Endothelial cell of umbilical vein (primary cell): Measurements from ENCODE around the gene NFATC2. TPM values are rescaled to one million over a fixed set of nuclear protein-coding genes. Genes with fewer than 3 reads are reported as not detected.

Experiments
- BruUV-seq: library from RNA; stranded (reverse); fragments of 400-500 nt; replicated peaks from 2 replicates; lab custom pipeline; 2021; lab: Mats Ljungman, UMichigan
- CTCF ChIA-PET: fragments of 300-600, 350-600 bp; sonication (Branson Sonifier 250); formaldehyde crosslinking; loops from one replicate; lab custom pipeline; 2021; ENCODE audit warnings: antibody characterized with exemption, inconsistent platforms; lab: Charles Lee
- POLR2A ChIA-PET: fragments of 300-600, 350-600 bp; sonication (Branson Sonifier 250); formaldehyde crosslinking; loops from one replicate; lab custom pipeline; 2021; ENCODE audit warnings: antibody characterized with exemption, inconsistent platforms; lab: Charles Lee
- DNase-seq: peaks from one replicate; pipeline ENCODE4 v3.0.0-alpha.2; 2011; ENCODE audit warnings: low read depth, low spot score
- FAIRE-seq: peaks from 2 replicates; lab custom pipeline; 2011; peaks lifted over from hg19 to GRCh38; lab: Jason Lieb, UNC
- H2AFZ ChIP-seq: 2 replicates; pipeline ENCODE4 v1.6.0; 2012; ENCODE audit warnings: low read depth, low read length, control low read depth, inconsistent platforms
- H3K27ac ChIP-seq: 2 replicates; pipeline ENCODE4 v1.5.1; 2011; ENCODE audit warnings: low read depth, mild to moderate bottlenecking, control low read depth, low read length, moderate library complexity; ENCODE audit not compliant: insufficient read depth
- H3K27me3 ChIP-seq, 2 experiments: 2 replicates each; pipeline versions ENCODE4 v1.6.0 to v1.6.1; 2011; ENCODE audit warnings: low read length in 2 of 2, mixed read lengths in 1 of 2; ENCODE audit not compliant: control insufficient read depth in 2 of 2, insufficient read depth in 2 of 2
- H3K36me3 ChIP-seq, 2 experiments: 2 replicates in 1 of 2; 3 replicates in 1 of 2; pipeline ENCODE4 v1.5.1; 2011; ENCODE audit warnings: low read length in 2 of 2, mild to moderate bottlenecking in 1 of 2, moderate library complexity in 1 of 2; ENCODE audit not compliant: control insufficient read depth in 2 of 2, insufficient read depth in 2 of 2; ENCODE audit errors: extremely low read depth in 1 of 2
- H3K4me1 ChIP-seq: 3 replicates; pipeline ENCODE4 v1.5.1; 2011; ENCODE audit warnings: mild to moderate bottlenecking, low read length; ENCODE audit not compliant: control insufficient read depth, insufficient read depth; ENCODE audit errors: extremely low read depth
- H3K4me2 ChIP-seq: 2 replicates; pipeline ENCODE4 v1.6.1; 2011; ENCODE audit warnings: low read length, control low read depth, mixed read lengths; ENCODE audit not compliant: insufficient read depth
- H3K4me3 ChIP-seq, 3 experiments: fragments of 200-600 bp in 1 of 3; sonication (generic), shearing (Covaris generic) in 1 of 3; replicated peaks in 1 of 3; 2 replicates each; pipeline ENCODE4 v1.5.1; 2011 to 2016; ENCODE audit warnings: control low read depth in 3 of 3, low read length in 3 of 3, mild to moderate bottlenecking in 2 of 3, inconsistent platforms in 1 of 3, low read depth in 1 of 3, moderate library complexity in 1 of 3; ENCODE audit not compliant: insufficient read depth in 1 of 3
- H3K79me2 ChIP-seq: 2 replicates; pipeline ENCODE4 v1.6.0; 2012; ENCODE audit warnings: low read length, inconsistent platforms; ENCODE audit not compliant: control insufficient read depth, insufficient read depth
- H3K9ac ChIP-seq: replicated peaks from 2 replicates; pipeline ENCODE3; 2011; ENCODE audit warnings: low read length, control low read depth; ENCODE audit not compliant: insufficient read depth; ENCODE audit errors: extremely low read depth
- H3K9me1 ChIP-seq: replicated peaks from 3 replicates; pipeline ENCODE4 v1.6.0; 2011; ENCODE audit warnings: mild to moderate bottlenecking, low read length; ENCODE audit not compliant: control insufficient read depth, insufficient read depth; ENCODE audit errors: extremely low read depth
- H3K9me3 ChIP-seq: replicated peaks from 2 replicates; pipeline ENCODE4 v1.5.1; 2012; ENCODE audit warnings: low read length, inconsistent platforms; ENCODE audit not compliant: control insufficient read depth, insufficient read depth
- H4K20me1 ChIP-seq: replicated peaks from 2 replicates; pipeline ENCODE3; 2011; ENCODE audit warnings: mild to moderate bottlenecking, low read length; ENCODE audit not compliant: control insufficient read depth, insufficient read depth; ENCODE audit errors: extremely low read depth
- MYC ChIP-seq: IDR thresholded peaks from one replicate; pipeline ENCODE4 v1.6.1; 2011; ENCODE audit warnings: mild to moderate bottlenecking, low read depth, low read length
- POLR2A ChIP-seq: IDR thresholded peaks from 2 replicates; pipeline ENCODE4 v1.6.1; 2012; ENCODE audit warnings: low read depth, mild to moderate bottlenecking, control low read depth, low read length
- dilution Hi-C: fragments of 300-500 bp; cut with MboI; formaldehyde crosslinking; loops from one replicate; pipeline ENCODE4 v1.15.0; 2019; ENCODE audit warnings: low sequenced_read_pairs; ENCODE audit not compliant: extremely low pct_ligation_motif_present
- intact Hi-C: fragments of 100-400 bp; cut with micrococcal nuclease; formaldehyde crosslinking; loops from one replicate; pipeline ENCODE4 v1.10.0; 2022
- polyA plus RNA-seq, 4 experiments: library from polyadenylated mRNA; depleted of rRNA in 3 of 4; stranded (reverse) in 3 of 4; unstranded in 1 of 4; fragments of >200 nt; gene quantifications; 2 replicates each; pipeline versions ENCODE4 v1.2.1 to v1.2.3, GENCODE V29; 2011 to 2012; ENCODE audit warnings: missing spikeins in 1 of 4
- total RNA-seq: library from RNA; stranded (reverse); gene quantifications from 2 replicates; pipeline ENCODE4 v1.2.3, GENCODE V29; 2021
- TF ChIP-seq, protein P1 (sequence below), 2 donors: IDR thresholded peaks; 1 replicate in 1 of 2; 2 replicates in 1 of 2; pipeline ENCODE4 v1.5.1; 2011; ENCODE audit warnings: low read length in 2 of 2, mild to moderate bottlenecking in 2 of 2, moderate library complexity in 2 of 2, control low read depth in 1 of 2, inconsistent platforms in 1 of 2, low read depth in 1 of 2; ENCODE audit not compliant: insufficient read depth in 1 of 2; ENCODE audit errors: extremely low read depth in 1 of 2

NFATC2 gene
- total and polyA plus RNA-seq, 2 donors (not counting 3 experiments of a cell fraction or from before 2014, with no cell fraction given): 3.1 to 13.0 TPM

DNA sequence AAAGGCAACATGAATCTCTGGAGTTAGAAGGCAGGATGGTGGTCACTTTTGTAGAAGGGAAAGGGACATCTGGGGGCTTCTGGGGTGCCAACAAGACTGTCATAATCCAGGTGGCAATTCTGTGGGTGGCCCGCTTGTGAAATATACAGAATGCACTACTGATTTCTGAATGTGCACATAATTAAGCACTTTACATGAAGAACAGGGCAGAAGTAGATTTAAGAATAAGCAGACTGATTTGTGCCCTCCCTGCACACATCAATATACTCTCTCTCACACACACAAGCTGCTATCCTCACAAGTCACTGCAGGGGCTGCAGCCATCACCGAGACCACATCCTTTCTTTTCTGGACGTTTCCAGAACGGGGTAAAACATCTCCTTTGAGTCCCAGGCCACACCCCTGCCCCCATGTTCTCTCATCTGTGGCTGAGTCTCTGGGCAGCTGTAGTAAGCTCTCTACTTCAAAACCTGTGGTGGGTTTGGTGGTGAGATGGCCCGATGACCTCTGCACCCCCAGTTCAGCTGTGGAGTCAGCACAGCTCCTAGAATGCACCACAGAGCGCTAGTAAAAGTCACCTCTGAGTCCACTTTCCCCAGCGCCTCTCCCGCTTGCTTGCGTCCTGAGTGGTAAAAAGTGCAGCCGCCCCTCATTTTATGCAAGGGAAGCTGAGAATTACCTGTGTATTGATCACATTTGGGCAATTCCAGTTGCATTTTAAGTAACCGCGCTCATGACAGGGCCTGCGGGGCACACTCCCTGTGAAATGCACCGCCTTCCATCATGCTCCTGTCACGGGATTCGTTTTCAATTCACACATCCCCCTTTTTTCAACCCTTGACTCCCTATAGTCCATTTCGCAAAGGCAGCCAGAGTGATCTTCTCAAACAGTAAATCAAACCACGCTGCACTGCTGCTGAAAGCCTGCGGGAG is 115.5 kb downstream of the NFATC2 start:
- ChIA-PET CTCF (no interaction called here), POLR2A (no interaction called here)
- intact Hi-C loops: no loop called here
- BruUV-seq: no TSS peak
- Histone ChIP-seq H3K9me3 (no peaks in the 10 kb centered on the region), H3K27ac (no peak overlapping the region), H3K36me3 (peaks cover 0 to 3% of the 10 kb centered on the region in 2 experiments), H3K9me1 (no peaks in the 10 kb centered on the region), H3K9ac (no peak overlapping the region), H2AFZ (no peak overlapping the region), H3K27me3 (no peaks in the 10 kb centered on the region), H3K4me2 (no peak overlapping the region), H3K4me3 (no peak overlapping the region), H4K20me1 (no peaks in the 10 kb centered on the region), H3K79me2 (no peaks in the 10 kb centered on the region), H3K4me1 (peaks cover 14% of the 10 kb centered on the region)
- no peak for TF ChIP-seq MYC
- DNase-seq (no peak), FAIRE-seq (no peak)
- dilution Hi-C loops: no loop called here

DNA sequence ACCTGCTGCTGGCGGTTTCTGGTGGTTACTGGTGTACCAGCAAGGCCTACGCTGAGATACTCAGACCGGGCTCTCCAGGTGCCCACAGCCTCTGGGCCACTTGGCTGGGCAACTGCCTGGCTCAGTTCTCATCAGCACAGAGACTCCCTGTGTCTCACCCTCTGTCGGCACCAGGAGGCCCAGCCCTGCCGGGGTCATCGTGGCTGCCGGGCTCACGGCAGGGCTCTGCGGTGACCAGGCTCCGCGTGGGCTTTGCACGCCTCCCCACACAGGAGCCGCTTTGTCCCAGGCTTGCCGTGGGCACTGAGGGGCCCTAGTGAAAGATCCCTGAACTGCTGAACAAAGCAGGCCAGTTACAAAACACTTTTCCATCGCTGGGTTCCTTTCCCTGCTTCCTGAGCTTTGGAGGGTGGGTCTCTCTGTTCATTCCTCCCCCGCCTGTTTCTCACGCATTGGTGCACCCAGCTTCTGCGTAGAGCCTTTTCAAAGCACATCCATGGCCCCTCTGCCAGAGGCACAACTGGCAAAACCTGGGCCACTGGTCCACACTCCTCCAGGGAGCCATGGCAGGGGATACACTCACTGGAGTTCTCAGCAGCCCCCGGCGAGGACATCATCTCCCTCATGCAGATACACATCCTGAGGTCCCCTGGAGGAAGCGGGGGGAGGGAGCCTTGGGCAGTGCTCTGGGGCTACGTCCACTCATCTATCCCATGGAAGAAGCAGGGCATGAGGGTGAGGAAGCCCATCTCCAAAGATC is 117.0 kb downstream of the NFATC2 start:
- H3K9me1 ChIP-seq: no peaks in the 10 kb centered on the region
- no peak overlapping the region for H3K9ac ChIP-seq
- H3K36me3 ChIP-seq: peaks cover 0 to 1% of the 10 kb centered on the region in 2 experiments
- intact Hi-C loops: no loop called here
- no peak overlapping the region for H3K27ac ChIP-seq
- TF ChIP-seq POLR2A: no peak
- TF ChIP-seq, protein P1, sequence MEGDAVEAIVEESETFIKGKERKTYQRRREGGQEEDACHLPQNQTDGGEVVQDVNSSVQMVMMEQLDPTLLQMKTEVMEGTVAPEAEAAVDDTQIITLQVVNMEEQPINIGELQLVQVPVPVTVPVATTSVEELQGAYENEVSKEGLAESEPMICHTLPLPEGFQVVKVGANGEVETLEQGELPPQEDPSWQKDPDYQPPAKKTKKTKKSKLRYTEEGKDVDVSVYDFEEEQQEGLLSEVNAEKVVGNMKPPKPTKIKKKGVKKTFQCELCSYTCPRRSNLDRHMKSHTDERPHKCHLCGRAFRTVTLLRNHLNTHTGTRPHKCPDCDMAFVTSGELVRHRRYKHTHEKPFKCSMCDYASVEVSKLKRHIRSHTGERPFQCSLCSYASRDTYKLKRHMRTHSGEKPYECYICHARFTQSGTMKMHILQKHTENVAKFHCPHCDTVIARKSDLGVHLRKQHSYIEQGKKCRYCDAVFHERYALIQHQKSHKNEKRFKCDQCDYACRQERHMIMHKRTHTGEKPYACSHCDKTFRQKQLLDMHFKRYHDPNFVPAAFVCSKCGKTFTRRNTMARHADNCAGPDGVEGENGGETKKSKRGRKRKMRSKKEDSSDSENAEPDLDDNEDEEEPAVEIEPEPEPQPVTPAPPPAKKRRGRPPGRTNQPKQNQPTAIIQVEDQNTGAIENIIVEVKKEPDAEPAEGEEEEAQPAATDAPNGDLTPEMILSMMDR (IDR thresholded peaks at IDR 0.05; ENCODE audit: extremely low read depth in 1 of 2, insufficient read depth in 1 of 2, low read depth in 1 of 2, low read length in 2 of 2): peak in 1 of 2 donors; percentile 2
- CTCF ChIA-PET: no interaction called here
- H4K20me1 ChIP-seq: no peaks in the 10 kb centered on the region
- H3K9me3 ChIP-seq: no peaks in the 10 kb centered on the region
- H3K79me2 ChIP-seq: no peaks in the 10 kb centered on the region
- DNase-seq (no peak), FAIRE-seq (no peak)
- BruUV-seq: no TSS peak
- POLR2A ChIA-PET: no interaction called here
- no peak overlapping the region for H3K4me3 ChIP-seq
- H3K4me2 ChIP-seq: no peak overlapping the region
- H2AFZ ChIP-seq: no peak overlapping the region
- no peaks in the 10 kb centered on the region for H3K27me3 ChIP-seq
- H3K4me1 ChIP-seq: peaks cover 14% of the 10 kb centered on the region
- dilution Hi-C loops: no loop called here
